ENCODE data around the gene TEX9. TPM values are rescaled to one million over a fixed set of nuclear protein-coding genes. Genes with fewer than 3 reads are reported as not detected.

The TEX9 gene
- total RNA-seq, 1 donor from 2014 or later = 10.3 TPM

GRCh38 chr15:56351957-56352506 lies 13.2 kb upstream of the TEX9 start:
- Mint-ChIP-seq H3K27ac (ENCODE audit: unreplicated experiment) (peak overlapping the region; percentile 41), H3K4me1 (ENCODE audit: low read depth, unreplicated experiment) (peaks cover 16% of the 10 kb centered on the region), H3K4me3 (ENCODE audit: unreplicated experiment) (no peak overlapping the region), H3K9me3 (ENCODE audit: unreplicated experiment) (peaks cover 4% of the 10 kb centered on the region), H3K36me3 (ENCODE audit: low read depth, unreplicated experiment) (no peaks in the 10 kb centered on the region), H3K27me3 (ENCODE audit: low read depth, unreplicated experiment) (no peaks in the 10 kb centered on the region)
- FAIRE-seq (no peak), DNase-seq (ENCODE audit: low read depth) (peak; percentile 54)
- Histone ChIP-seq H3K27ac (ENCODE audit: low read depth, low read length) (no peak overlapping the region), H4K20me1 (ENCODE audit: insufficient read depth, low read length) (no peaks in the 10 kb centered on the region), H3K79me2 (ENCODE audit: insufficient read depth, low read length) (no peaks in the 10 kb centered on the region), H3K27me3 (ENCODE audit: insufficient read depth, low read length) (no peaks in the 10 kb centered on the region), H2AFZ (ENCODE audit: low read depth, low read length) (no peak overlapping the region), H3K36me3 (ENCODE audit: insufficient read depth, low read length) (no peaks in the 10 kb centered on the region), H3K4me1 (ENCODE audit: insufficient read depth, low read length) (no peaks in the 10 kb centered on the region), H3K9me3 (ENCODE audit: insufficient read depth, low read depth, low read length) (no peaks in the 10 kb centered on the region), H3K4me3 (ENCODE audit: insufficient read depth, low read depth, low read length) (no peak overlapping the region), H3K9ac (ENCODE audit: low read length) (no peak overlapping the region), H3K4me2 (ENCODE audit: low read length) (no peak overlapping the region)
- TF ChIP-seq, protein P1, sequence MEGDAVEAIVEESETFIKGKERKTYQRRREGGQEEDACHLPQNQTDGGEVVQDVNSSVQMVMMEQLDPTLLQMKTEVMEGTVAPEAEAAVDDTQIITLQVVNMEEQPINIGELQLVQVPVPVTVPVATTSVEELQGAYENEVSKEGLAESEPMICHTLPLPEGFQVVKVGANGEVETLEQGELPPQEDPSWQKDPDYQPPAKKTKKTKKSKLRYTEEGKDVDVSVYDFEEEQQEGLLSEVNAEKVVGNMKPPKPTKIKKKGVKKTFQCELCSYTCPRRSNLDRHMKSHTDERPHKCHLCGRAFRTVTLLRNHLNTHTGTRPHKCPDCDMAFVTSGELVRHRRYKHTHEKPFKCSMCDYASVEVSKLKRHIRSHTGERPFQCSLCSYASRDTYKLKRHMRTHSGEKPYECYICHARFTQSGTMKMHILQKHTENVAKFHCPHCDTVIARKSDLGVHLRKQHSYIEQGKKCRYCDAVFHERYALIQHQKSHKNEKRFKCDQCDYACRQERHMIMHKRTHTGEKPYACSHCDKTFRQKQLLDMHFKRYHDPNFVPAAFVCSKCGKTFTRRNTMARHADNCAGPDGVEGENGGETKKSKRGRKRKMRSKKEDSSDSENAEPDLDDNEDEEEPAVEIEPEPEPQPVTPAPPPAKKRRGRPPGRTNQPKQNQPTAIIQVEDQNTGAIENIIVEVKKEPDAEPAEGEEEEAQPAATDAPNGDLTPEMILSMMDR (IDR thresholded peaks at IDR 0.05; ENCODE audit: insufficient read depth, low read depth, low read length) = no peak
- TF ChIP-seq EZH2 (IDR thresholded peaks at IDR 0.05; ENCODE audit: insufficient read depth, low read length) = no peak

- peaks cover 16% of the 10 kb centered on the region for H3K4me1 Mint-ChIP-seq (ENCODE audit: low read depth, unreplicated experiment)
- H3K9me3 Mint-ChIP-seq (ENCODE audit: unreplicated experiment) = peaks cover 4% of the 10 kb centered on the region
- Histone ChIP-seq H3K4me3 (ENCODE audit: insufficient read depth, low read depth, low read length) (no peak overlapping the region), H3K4me2 (ENCODE audit: low read length) (no peak overlapping the region), H3K4me1 (ENCODE audit: insufficient read depth, low read length) (no peaks in the 10 kb centered on the region), H3K36me3 (ENCODE audit: insufficient read depth, low read length) (no peaks in the 10 kb centered on the region), H3K9ac (ENCODE audit: low read length) (no peak overlapping the region), H3K27ac (ENCODE audit: low read depth, low read length) (no peak overlapping the region), H2AFZ (ENCODE audit: low read depth, low read length) (no peak overlapping the region), H4K20me1 (ENCODE audit: insufficient read depth, low read length) (no peaks in the 10 kb centered on the region), H3K27me3 (ENCODE audit: insufficient read depth, low read length) (no peaks in the 10 kb centered on the region), H3K9me3 (ENCODE audit: insufficient read depth, low read depth, low read length) (no peaks in the 10 kb centered on the region), H3K79me2 (ENCODE audit: insufficient read depth, low read length) (no peaks in the 10 kb centered on the region)
- no peaks in the 10 kb centered on the region for H3K36me3 Mint-ChIP-seq (ENCODE audit: low read depth, unreplicated experiment)
- no peak for FAIRE-seq
- peak overlapping the region; percentile 73 for H3K27ac Mint-ChIP-seq (ENCODE audit: unreplicated experiment)
- no peak for DNase-seq (ENCODE audit: low read depth)
- TF ChIP-seq, protein P1 (IDR thresholded peaks at IDR 0.05; ENCODE audit: insufficient read depth, low read depth, low read length) = no peak
- no peak for TF ChIP-seq EZH2 (IDR thresholded peaks at IDR 0.05; ENCODE audit: insufficient read depth, low read length)
- H3K27me3 Mint-ChIP-seq (ENCODE audit: low read depth, unreplicated experiment) = no peaks in the 10 kb centered on the region
- no peak overlapping the region for H3K4me3 Mint-ChIP-seq (ENCODE audit: unreplicated experiment)
Measured at GRCh38 chr15:56353119-56353518, 12.1 kb upstream of the TEX9 start.

- Histone ChIP-seq H3K36me3 (ENCODE audit: insufficient read depth, low read length) (no peaks in the 10 kb centered on the region), H3K4me3 (ENCODE audit: insufficient read depth, low read depth, low read length) (no peak overlapping the region), H4K20me1 (ENCODE audit: insufficient read depth, low read length) (no peaks in the 10 kb centered on the region), H3K27me3 (ENCODE audit: insufficient read depth, low read length) (no peaks in the 10 kb centered on the region), H2AFZ (ENCODE audit: low read depth, low read length) (no peak overlapping the region), H3K27ac (ENCODE audit: low read depth, low read length) (no peak overlapping the region), H3K4me2 (ENCODE audit: low read length) (no peak overlapping the region), H3K9me3 (ENCODE audit: insufficient read depth, low read depth, low read length) (no peaks in the 10 kb centered on the region), H3K9ac (ENCODE audit: low read length) (no peak overlapping the region), H3K4me1 (ENCODE audit: insufficient read depth, low read length) (no peaks in the 10 kb centered on the region), H3K79me2 (ENCODE audit: insufficient read depth, low read length) (no peaks in the 10 kb centered on the region)
- FAIRE-seq (no peak), DNase-seq (ENCODE audit: low read depth) (no peak)
- peaks cover 16% of the 10 kb centered on the region for H3K4me1 Mint-ChIP-seq (ENCODE audit: low read depth, unreplicated experiment)
- no peaks in the 10 kb centered on the region for H3K36me3 Mint-ChIP-seq (ENCODE audit: low read depth, unreplicated experiment)
- no peak overlapping the region for H3K27ac Mint-ChIP-seq (ENCODE audit: unreplicated experiment)
- no peaks in the 10 kb centered on the region for H3K27me3 Mint-ChIP-seq (ENCODE audit: low read depth, unreplicated experiment)
- TF ChIP-seq, protein P1 (IDR thresholded peaks at IDR 0.05; ENCODE audit: insufficient read depth, low read depth, low read length) = no peak
- peaks cover under 1% of the 10 kb centered on the region for H3K9me3 Mint-ChIP-seq (ENCODE audit: unreplicated experiment)
- no peak overlapping the region for H3K4me3 Mint-ChIP-seq (ENCODE audit: unreplicated experiment)
Measured at GRCh38 chr15:56353740-56354139, 11.5 kb upstream of the TEX9 start.

Measured in astrocyte (in vitro differentiated cells and primary cell).